PFSK-1 (cell line): ENCODE results near the gene ELN.

Experiments
- FOXP2 ChIP-seq: optimal IDR thresholded peaks from 2 replicates; pipeline ENCODE3; 2011; ENCODE audit warnings: borderline replicate concordance, control low read depth, inconsistent platforms; ENCODE audit not compliant: insufficient read depth; ENCODE audit errors: extremely low read length, extremely low read depth
- POLR2AphosphoS5 ChIP-seq: IDR thresholded peaks from 2 replicates; pipeline ENCODE4 v1.6.1; 2012; ENCODE audit warnings: low read depth, mild to moderate bottlenecking, control low read depth, low read length, moderate library complexity
- SIN3A ChIP-seq: IDR thresholded peaks from 2 replicates; pipeline ENCODE4 v1.6.1; 2012; ENCODE audit warnings: mild to moderate bottlenecking, low read length, moderate library complexity, borderline replicate concordance; ENCODE audit not compliant: insufficient read depth
- TAF1 ChIP-seq: IDR thresholded peaks from 2 replicates; pipeline ENCODE4 v1.6.1; 2012; ENCODE audit warnings: low read length, control low read depth, borderline replicate concordance; ENCODE audit not compliant: insufficient read depth
- TF ChIP-seq, protein P1 (sequence below), 2 experiments: IDR thresholded peaks; 2 replicates each; pipeline versions ENCODE4 v1.6.1 to v1.8.0; 2011 to 2012; ENCODE audit warnings: low read depth in 2 of 2, low read length in 2 of 2, control low read depth in 1 of 2, inconsistent platforms in 1 of 2, mild to moderate bottlenecking in 1 of 2, moderate library complexity in 1 of 2; ENCODE audit not compliant: insufficient read depth in 1 of 2

GRCh38 chr7:74056096-74056915 lies 28.3 kb downstream of the ELN start:
- TF ChIP-seq POLR2AphosphoS5 = no peak
- TF ChIP-seq, protein P1, sequence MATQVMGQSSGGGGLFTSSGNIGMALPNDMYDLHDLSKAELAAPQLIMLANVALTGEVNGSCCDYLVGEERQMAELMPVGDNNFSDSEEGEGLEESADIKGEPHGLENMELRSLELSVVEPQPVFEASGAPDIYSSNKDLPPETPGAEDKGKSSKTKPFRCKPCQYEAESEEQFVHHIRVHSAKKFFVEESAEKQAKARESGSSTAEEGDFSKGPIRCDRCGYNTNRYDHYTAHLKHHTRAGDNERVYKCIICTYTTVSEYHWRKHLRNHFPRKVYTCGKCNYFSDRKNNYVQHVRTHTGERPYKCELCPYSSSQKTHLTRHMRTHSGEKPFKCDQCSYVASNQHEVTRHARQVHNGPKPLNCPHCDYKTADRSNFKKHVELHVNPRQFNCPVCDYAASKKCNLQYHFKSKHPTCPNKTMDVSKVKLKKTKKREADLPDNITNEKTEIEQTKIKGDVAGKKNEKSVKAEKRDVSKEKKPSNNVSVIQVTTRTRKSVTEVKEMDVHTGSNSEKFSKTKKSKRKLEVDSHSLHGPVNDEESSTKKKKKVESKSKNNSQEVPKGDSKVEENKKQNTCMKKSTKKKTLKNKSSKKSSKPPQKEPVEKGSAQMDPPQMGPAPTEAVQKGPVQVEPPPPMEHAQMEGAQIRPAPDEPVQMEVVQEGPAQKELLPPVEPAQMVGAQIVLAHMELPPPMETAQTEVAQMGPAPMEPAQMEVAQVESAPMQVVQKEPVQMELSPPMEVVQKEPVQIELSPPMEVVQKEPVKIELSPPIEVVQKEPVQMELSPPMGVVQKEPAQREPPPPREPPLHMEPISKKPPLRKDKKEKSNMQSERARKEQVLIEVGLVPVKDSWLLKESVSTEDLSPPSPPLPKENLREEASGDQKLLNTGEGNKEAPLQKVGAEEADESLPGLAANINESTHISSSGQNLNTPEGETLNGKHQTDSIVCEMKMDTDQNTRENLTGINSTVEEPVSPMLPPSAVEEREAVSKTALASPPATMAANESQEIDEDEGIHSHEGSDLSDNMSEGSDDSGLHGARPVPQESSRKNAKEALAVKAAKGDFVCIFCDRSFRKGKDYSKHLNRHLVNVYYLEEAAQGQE (IDR thresholded peaks at IDR 0.05; ENCODE audit: insufficient read depth in 1 of 2, low read depth in 2 of 2, low read length in 2 of 2) = no peak
- TF ChIP-seq TAF1 = no peak
- no peak for TF ChIP-seq SIN3A
- no peak for TF ChIP-seq FOXP2
